ENCODE measurements around the gene HYAL2.

Gene HYAL2

GRCh38 chr3:50338965-50339364 is 16.4 kb upstream of the HYAL2 start:
- H3K4me1 ChIP-seq (ENCODE audit: insufficient read depth, low read length), result peaks cover 48% of the 10 kb centered on the region

DNA sequence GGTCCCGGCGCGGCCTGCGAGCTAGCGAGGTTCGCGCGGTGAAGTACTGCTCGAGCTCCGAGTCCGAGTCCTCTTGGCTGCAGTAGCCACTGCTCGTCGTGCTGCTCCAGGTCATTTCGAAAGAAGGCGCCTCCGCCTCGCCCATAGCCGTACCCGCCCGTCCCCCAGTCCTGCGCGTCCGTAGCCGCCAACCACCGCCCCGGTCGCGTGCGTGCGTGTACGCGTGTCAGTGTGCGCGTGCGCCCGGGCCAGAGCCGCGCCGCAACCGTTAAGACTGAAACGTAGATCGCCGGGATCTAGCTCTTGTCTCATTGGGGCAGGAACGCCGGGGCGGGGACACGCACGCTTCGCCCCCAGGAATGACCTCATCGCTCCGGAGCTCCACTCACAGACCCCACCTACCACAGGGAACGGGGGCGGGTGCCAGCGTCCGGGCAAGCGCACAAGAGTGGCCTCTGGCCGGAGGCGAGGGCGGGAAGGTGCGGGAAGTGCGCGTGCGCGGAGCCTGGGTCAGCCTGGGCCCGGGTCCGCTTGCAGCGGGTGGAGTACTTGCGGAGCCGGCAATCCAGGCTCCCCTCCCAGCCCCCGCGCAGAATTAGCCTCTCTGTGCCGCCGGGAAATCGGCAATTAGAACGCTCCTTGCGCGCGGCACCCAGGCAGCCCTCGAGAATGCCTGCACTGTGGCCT is 14.8 kb upstream of the HYAL2 start:
- Histone ChIP-seq H3K4me3 (ENCODE audit: low read depth in 1 of 2, low read length in 2 of 2) (peak overlapping the region; percentile 76 to 81), H3K9ac (ENCODE audit: low read length) (peak overlapping the region; percentile 78), H3K27me3 (ENCODE audit: control insufficient read depth in 1 of 2, insufficient read depth in 2 of 2, low read length in 2 of 2) (no peaks in the 10 kb centered on the region), H3K36me3 (ENCODE audit: insufficient read depth, low read length) (peaks cover 10% of the 10 kb centered on the region), H3K9me3 (ENCODE audit: low read length) (no peaks in the 10 kb centered on the region), H3K4me1 (ENCODE audit: insufficient read depth, low read length) (peaks cover 50% of the 10 kb centered on the region), H3K27ac (ENCODE audit: low read depth, low read length) (peak overlapping the region; percentile 91)

More at GRCh38 chr3:50338965-50339364, 16.4 kb upstream of the HYAL2 start:
- H3K9me3 ChIP-seq (ENCODE audit: low read length), result no peaks in the 10 kb centered on the region
- peak overlapping the region; percentile 91 for H3K27ac ChIP-seq (ENCODE audit: low read depth, low read length)
- H3K9ac ChIP-seq (ENCODE audit: low read length), result no peak overlapping the region
- no peaks in the 10 kb centered on the region for H3K27me3 ChIP-seq (ENCODE audit: control insufficient read depth in 1 of 2, insufficient read depth in 2 of 2, low read length in 2 of 2)
- H3K4me3 ChIP-seq (ENCODE audit: low read depth in 1 of 2, low read length in 2 of 2), result peak overlapping the region in 1 of 2 donors; percentile 4
- peaks cover 6% of the 10 kb centered on the region for H3K36me3 ChIP-seq (ENCODE audit: insufficient read depth, low read length)

GRCh38 chr3:50336452-50337174 is 14.1 kb upstream of the HYAL2 start:
- H3K9ac ChIP-seq (ENCODE audit: low read length), result peak overlapping the region; percentile 74
- H3K4me1 ChIP-seq (ENCODE audit: insufficient read depth, low read length), result peaks cover 49% of the 10 kb centered on the region

GRCh38 chr3:50334339-50335075 is 12.0 kb upstream of the HYAL2 start:
- Histone ChIP-seq H3K4me1 (ENCODE audit: insufficient read depth, low read length) (peaks cover 34% of the 10 kb centered on the region), H3K9me3 (ENCODE audit: low read length) (no peaks in the 10 kb centered on the region), H3K4me3 (ENCODE audit: low read depth in 1 of 2, low read length in 2 of 2) (no peak overlapping the region), H3K27ac (ENCODE audit: low read depth, low read length) (peak overlapping the region; percentile 14), H3K9ac (ENCODE audit: low read length) (no peak overlapping the region), H3K27me3 (ENCODE audit: control insufficient read depth in 1 of 2, insufficient read depth in 2 of 2, low read length in 2 of 2) (no peaks in the 10 kb centered on the region), H3K36me3 (ENCODE audit: insufficient read depth, low read length) (peaks cover 38% of the 10 kb centered on the region)

More at GRCh38 chr3:50336452-50337174, 14.1 kb upstream of the HYAL2 start:
- Histone ChIP-seq H3K4me3 (ENCODE audit: low read depth in 1 of 2, low read length in 2 of 2) (peak overlapping the region; percentile 76 to 81), H3K27me3 (ENCODE audit: control insufficient read depth in 1 of 2, insufficient read depth in 2 of 2, low read length in 2 of 2) (no peaks in the 10 kb centered on the region), H3K9me3 (ENCODE audit: low read length) (no peaks in the 10 kb centered on the region), H3K27ac (ENCODE audit: low read depth, low read length) (peak overlapping the region; percentile 91), H3K36me3 (ENCODE audit: insufficient read depth, low read length) (peaks cover 17% of the 10 kb centered on the region)

- Histone ChIP-seq H3K4me1 (ENCODE audit: insufficient read depth, low read length) (peaks cover 33% of the 10 kb centered on the region), H3K9me3 (ENCODE audit: low read length) (no peaks in the 10 kb centered on the region), H3K36me3 (ENCODE audit: insufficient read depth, low read length) (peaks cover 42% of the 10 kb centered on the region), H3K4me3 (ENCODE audit: low read depth in 1 of 2, low read length in 2 of 2) (no peak overlapping the region), H3K27ac (ENCODE audit: low read depth, low read length) (no peak overlapping the region), H3K9ac (ENCODE audit: low read length) (no peak overlapping the region), H3K27me3 (ENCODE audit: control insufficient read depth in 1 of 2, insufficient read depth in 2 of 2, low read length in 2 of 2) (no peaks in the 10 kb centered on the region)
Measured at GRCh38 chr3:50333744-50334328, 11.3 kb upstream of the HYAL2 start.

DNA sequence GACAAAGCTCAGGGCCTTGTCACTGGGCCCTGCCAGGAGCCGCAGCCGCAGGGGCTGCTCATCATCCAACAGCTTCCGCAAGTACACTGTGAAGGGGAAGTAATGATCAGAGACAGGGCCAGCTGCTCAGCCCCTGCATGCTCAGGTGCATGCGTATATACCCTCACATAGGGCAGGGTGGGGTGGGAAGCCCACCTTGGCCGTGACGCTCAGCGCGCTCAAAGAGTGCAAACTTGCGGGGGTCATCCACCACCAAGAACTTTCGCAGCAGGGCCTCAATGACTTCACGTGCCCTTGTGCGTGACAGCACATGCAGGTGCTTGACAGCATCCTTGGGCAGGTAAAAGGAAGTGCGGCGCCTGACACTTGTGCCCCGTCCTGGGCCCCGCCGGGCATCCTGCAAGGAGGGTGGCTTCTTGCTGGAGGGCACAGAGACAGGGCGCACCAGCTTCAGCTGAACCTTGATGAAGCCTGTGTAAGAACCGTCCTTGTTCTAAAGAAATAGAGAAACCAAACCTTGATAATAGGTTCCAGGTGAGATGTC is 8.9 kb upstream of the HYAL2 start:
- H3K4me1 ChIP-seq (ENCODE audit: insufficient read depth, low read length), result peaks cover 39% of the 10 kb centered on the region
- peaks cover 42% of the 10 kb centered on the region for H3K36me3 ChIP-seq (ENCODE audit: insufficient read depth, low read length)
- no peaks in the 10 kb centered on the region for H3K27me3 ChIP-seq (ENCODE audit: control insufficient read depth in 1 of 2, insufficient read depth in 2 of 2, low read length in 2 of 2)
- no peaks in the 10 kb centered on the region for H3K9me3 ChIP-seq (ENCODE audit: low read length)
- H3K27ac ChIP-seq (ENCODE audit: low read depth, low read length), result no peak overlapping the region
- no peak overlapping the region for H3K9ac ChIP-seq (ENCODE audit: low read length)
- no peak overlapping the region for H3K4me3 ChIP-seq (ENCODE audit: low read depth in 1 of 2, low read length in 2 of 2)

DNA sequence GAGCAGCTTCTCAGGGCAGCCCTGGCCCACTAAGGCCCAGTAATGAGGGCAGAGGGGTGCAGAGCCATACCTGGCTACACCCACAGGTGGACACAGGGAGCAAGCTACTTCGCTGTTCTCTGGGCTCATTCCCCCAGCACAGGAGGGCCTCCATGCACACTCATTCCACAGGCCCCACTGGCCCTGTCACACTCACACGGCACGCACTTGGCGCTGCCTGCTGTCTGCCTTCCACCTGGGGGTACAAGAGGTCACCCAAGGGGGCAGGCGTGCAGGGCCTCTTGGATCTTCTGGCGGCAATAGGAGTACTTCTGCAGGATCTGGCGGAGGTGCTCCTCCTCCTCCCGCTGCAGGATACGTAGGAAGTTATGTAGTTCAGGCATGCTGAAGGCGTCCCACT is 7.8 kb upstream of the HYAL2 start:
- H3K27ac ChIP-seq (ENCODE audit: low read depth, low read length), result no peak overlapping the region

DNA sequence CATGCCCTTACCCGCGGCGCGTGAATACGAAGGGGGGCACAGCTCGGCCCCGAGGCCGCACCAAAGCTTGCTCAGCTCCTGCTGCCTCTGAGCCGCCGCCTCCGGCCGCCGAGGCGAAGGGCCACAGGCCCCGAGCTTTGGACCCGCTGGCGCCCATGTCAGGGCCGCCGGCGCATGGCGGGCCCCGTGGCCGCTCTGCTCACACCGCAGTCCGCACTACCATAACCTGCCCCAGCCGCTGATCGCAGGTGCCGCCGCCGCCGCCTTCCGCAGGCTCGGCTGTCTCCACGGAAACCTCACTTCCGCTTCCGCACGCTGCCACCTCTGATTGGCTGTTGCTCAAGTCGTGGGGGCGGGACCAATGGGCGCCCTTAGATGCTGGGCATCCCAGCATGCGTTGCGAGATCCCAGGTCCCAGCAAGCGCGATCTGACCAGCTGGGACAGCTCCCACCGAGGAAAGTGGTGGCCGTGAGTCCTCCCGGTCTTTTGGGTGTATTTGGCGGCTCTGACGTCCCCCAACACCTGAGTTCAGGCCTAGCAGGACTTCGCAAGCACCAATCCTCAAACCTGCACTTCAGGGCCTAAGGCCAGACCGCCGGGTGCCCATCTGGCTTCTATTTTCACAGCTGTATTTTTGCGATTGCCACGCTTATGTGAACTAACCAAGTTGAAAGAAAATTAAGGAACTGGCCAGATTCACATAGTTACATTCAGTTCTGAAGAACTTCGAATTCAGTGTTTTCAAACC is 5.6 kb upstream of the HYAL2 start, which contains the start of gene TUSC2:
Gene TUSC2, minus strand, starts transcription at position 281 of the 749 bp plus-strand sequence. Its CDS starts 124 bp downstream, at position 157.
- Histone ChIP-seq H3K36me3 (ENCODE audit: insufficient read depth, low read length) (peaks cover 44% of the 10 kb centered on the region), H3K27ac (ENCODE audit: low read depth, low read length) (peak within 1 kb of the TSS; percentile 83), H3K4me1 (ENCODE audit: insufficient read depth, low read length) (peaks cover 25% of the 10 kb centered on the region), H3K9me3 (ENCODE audit: low read length) (no peaks in the 10 kb centered on the region), H3K9ac (ENCODE audit: low read length) (peak within 1 kb of the TSS; percentile 78), H3K27me3 (ENCODE audit: control insufficient read depth in 1 of 2, insufficient read depth in 2 of 2, low read length in 2 of 2) (no peaks in the 10 kb centered on the region), H3K4me3 (ENCODE audit: low read depth in 1 of 2, low read length in 2 of 2) (peak within 1 kb of the TSS; percentile 86 to 91)

More for the DNA sequence above, 7.8 kb upstream of the HYAL2 start:
- Histone ChIP-seq H3K4me3 (ENCODE audit: low read depth in 1 of 2, low read length in 2 of 2) (no peak overlapping the region), H3K9ac (ENCODE audit: low read length) (no peak overlapping the region), H3K9me3 (ENCODE audit: low read length) (no peaks in the 10 kb centered on the region), H3K36me3 (ENCODE audit: insufficient read depth, low read length) (peaks cover 47% of the 10 kb centered on the region), H3K4me1 (ENCODE audit: insufficient read depth, low read length) (peaks cover 29% of the 10 kb centered on the region), H3K27me3 (ENCODE audit: control insufficient read depth in 1 of 2, insufficient read depth in 2 of 2, low read length in 2 of 2) (no peaks in the 10 kb centered on the region)

DNA sequence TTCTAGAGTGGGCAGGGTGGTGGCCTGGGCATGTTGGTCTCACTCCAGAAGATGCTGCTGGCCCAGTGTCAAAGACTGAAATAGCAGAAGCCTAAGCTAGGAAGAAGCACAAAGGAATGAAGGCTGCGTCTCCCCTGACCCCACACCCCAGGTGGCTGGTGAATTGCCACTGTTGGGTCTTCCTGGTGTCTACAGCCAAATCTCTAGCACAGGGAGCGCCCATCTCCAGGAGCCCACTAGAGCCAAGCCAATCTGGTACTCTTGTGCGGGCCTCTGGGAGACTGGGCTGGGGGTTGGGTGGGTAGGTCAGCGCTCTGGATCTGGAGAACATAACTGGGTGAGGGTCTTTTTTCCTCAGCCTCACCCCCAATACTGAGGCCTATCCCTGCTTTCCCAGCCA is 4.6 kb upstream of the HYAL2 start:
- H3K4me1 ChIP-seq (ENCODE audit: insufficient read depth, low read length), result peaks cover 31% of the 10 kb centered on the region
- peaks cover 39% of the 10 kb centered on the region for H3K36me3 ChIP-seq (ENCODE audit: insufficient read depth, low read length)
- H3K9ac ChIP-seq (ENCODE audit: low read length), result peak overlapping the region; percentile 78
- H3K9me3 ChIP-seq (ENCODE audit: low read length), result no peaks in the 10 kb centered on the region
- no peak overlapping the region for H3K27ac ChIP-seq (ENCODE audit: low read depth, low read length)
- H3K27me3 ChIP-seq (ENCODE audit: control insufficient read depth in 1 of 2, insufficient read depth in 2 of 2, low read length in 2 of 2), result no peaks in the 10 kb centered on the region
- peak overlapping the region; percentile 86 to 91 for H3K4me3 ChIP-seq (ENCODE audit: low read depth in 1 of 2, low read length in 2 of 2)

GRCh38 chr3:50326182-50326541 is 3.6 kb upstream of the HYAL2 start:
- no peaks in the 10 kb centered on the region for H3K9me3 ChIP-seq (ENCODE audit: low read length)
- H3K36me3 ChIP-seq (ENCODE audit: insufficient read depth, low read length), result peaks cover 30% of the 10 kb centered on the region
- no peak overlapping the region for H3K27ac ChIP-seq (ENCODE audit: low read depth, low read length)
- peaks cover 34% of the 10 kb centered on the region for H3K4me1 ChIP-seq (ENCODE audit: insufficient read depth, low read length)
- H3K9ac ChIP-seq (ENCODE audit: low read length), result no peak overlapping the region
- H3K4me3 ChIP-seq (ENCODE audit: low read depth in 1 of 2, low read length in 2 of 2), result no peak overlapping the region
- no peaks in the 10 kb centered on the region for H3K27me3 ChIP-seq (ENCODE audit: control insufficient read depth in 1 of 2, insufficient read depth in 2 of 2, low read length in 2 of 2)

Measured in muscle layer of colon (tissue), 2 donors.